NB4 (cell line): ENCODE measurements around the gene BRSK2.

Source experiments
- CTCF ChIP-seq: IDR thresholded peaks from one replicate; pipeline ENCODE4 v1.5.1; 2012; ENCODE audit warnings: low read depth, low read length
- MAX ChIP-seq: IDR thresholded peaks from 2 replicates; pipeline ENCODE4 v1.6.1; 2011; ENCODE audit warnings: low read depth, low read length
- POLR2A ChIP-seq: IDR thresholded peaks from 2 replicates; pipeline ENCODE4 v1.6.1; 2011; ENCODE audit warnings: mild to moderate bottlenecking; ENCODE audit not compliant: insufficient read length; ENCODE audit errors: extremely low read depth

- TF ChIP-seq CTCF: no peak
- TF ChIP-seq POLR2A: no peak
- TF ChIP-seq MAX: no peak
Measured at GRCh38 chr11:1407668-1408067, 17.9 kb downstream of the BRSK2 start.
